Endometrium (tissue), 2 donors: ENCODE results near the gene FGFR1OP2.
A peak's percentile ranks its signal among the peaks of the same experiment; 100 is the strongest.
"Not testable (repeated sequence)": the region's sequence is repeated elsewhere in the genome, so short reads cannot be mapped to it uniquely, and the experiment has no call there.

Experiments used
- FAIRE-seq: peaks from 2 replicates; lab custom pipeline; 2012; peaks lifted over from hg19 to GRCh38; lab: Jason Lieb, UNC
- donor health status: control.
- donor health status: control.

The FGFR1OP2 gene

DNA sequence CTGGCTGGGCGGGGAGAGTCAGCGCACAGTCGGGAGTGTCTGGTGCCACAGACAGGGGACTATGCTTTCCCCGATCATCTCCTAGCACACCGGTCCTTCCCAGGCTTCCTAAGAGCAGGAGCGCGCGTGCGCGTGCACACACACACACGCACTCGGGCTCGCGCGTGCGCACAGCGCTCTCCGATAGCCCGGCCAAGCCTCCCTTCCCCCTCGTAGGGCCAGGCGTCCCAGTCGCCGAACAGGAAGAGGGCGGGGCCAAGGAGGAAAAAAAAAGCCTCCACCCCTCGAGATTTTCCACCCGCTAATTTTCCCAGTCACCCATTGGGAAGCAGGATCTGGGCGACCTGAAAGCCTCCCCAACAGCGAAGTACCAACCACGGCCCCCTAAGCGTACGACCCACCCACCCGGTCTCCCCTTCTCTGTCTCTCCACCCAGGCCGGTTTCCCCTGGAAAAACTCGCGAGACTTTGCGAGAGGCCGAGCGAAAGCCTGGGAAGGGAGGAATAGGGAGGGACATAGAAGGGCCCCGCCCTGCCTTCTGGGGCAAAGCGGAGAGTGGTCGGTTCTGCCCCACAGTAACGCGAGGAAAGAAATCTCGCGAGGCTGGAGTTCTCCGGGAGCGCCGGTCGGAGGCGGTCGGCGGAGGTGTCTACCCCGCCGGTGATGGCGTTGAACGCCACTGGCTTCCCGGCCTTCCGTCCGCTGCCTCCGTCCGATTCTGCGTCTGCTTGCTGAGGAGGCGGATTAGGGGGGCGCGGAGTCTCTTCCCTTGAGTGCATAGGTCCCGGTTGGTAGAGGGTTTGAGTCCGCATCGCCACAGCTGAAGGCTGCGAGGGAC is at the start of gene FGFR1OP2, which contains the start of gene INTS13:
FGFR1OP2 (plus strand) TSS at position 608 of the 838 bp plus-strand sequence. CDS start 15,689 bp downstream, outside the sequence.
INTS13 (minus strand) TSS at position 119 of the 838 bp plus-strand sequence. CDS start 1,178 bp downstream, outside the sequence.
- FAIRE-seq, result peak; percentile 82

DNA sequence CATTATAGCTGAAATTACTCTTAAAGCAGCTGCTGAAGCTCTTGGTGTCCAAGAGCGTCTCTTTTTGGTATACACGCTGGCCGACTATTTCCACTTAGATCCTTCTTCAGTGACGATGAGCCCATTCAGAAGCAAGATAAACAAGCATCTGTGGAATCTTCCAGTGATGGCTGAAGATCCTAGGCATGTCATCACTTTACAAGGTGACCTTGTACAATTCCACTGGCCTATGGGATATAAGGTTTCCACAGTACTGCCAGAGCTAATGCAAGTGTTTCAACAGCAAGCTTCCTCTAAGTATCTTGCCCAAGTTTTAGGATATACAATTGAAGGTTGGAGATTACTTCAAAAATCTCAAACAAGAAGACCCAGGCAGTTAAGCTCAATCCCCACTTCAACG is 47.5 kb upstream of the FGFR1OP2 start:
- FAIRE-seq, result no peak

DNA sequence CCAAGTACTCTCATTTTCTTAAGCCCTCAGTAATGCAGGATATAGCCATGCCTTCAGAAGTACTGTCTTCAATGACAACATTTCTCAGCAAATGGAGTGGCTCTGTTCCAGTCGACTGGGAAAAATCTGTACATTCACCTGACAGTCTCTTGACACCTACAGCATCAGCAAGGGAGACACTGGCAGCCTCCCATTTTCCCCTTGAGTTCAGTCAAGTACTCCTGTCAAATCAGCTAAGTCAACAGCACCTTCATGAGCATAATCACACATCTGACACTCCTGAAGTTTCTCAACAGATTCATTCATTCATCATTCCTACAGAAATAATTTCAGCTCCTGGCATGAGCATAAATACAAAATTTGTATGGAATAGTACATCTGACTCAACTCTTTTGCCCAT is 46.6 kb upstream of the FGFR1OP2 start:
- no peak for FAIRE-seq

DNA sequence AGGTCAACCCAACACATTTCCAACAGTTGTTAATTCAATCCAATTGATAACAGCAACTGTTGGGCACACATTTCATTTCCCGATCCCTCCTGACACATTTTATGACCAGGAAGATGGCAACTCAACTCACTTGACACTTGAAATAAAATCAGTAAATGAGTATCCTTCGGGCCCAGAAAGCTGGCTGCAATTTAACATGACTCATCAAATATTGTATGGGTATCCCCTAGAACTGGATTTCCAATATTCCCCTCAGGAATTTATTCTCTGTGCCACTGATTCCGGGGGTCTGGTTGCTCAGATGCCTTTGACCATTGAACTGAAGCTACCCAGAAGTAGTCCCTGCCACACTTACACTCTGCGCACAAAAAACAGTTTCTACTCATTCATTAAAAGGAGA is 42.6 kb upstream of the FGFR1OP2 start:
- no peak for FAIRE-seq

DNA sequence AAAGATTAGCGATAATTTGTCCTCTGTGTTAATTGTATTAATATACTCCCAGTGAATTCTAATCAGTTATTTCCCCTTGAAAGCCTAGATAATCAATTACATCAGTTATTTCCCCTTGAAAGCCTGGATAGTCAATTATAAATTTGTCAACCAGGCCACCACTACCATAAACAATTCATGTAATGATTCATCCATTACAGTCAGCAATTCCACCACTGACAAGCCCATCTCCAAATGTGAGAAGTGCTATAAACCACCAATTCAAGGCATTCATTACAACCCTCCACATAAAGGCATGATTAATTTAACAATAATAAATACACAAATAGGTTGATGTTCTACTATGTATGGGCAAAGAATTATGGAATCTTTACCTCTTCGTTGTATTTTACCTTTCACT is 41.4 kb upstream of the FGFR1OP2 start:
- FAIRE-seq, result no peak

DNA sequence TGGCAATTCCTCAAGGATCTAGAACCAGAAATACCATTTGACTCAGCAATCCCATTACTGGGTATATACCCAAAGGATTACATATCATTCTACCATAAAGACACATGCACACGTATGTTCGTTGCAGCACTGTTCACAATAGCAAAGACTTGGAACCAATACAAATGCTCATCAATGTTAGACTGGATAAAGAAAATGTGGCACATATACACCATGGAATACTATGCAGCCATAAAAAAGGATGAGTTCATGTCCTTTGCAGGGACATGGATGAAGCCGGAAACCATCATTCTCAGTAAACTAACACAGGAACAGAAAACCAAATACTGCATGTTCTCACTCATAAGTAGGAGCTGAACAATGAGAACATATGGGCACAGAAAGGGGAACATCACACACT is 34.9 kb upstream of the FGFR1OP2 start:
- FAIRE-seq, result not testable (repeated sequence)

DNA sequence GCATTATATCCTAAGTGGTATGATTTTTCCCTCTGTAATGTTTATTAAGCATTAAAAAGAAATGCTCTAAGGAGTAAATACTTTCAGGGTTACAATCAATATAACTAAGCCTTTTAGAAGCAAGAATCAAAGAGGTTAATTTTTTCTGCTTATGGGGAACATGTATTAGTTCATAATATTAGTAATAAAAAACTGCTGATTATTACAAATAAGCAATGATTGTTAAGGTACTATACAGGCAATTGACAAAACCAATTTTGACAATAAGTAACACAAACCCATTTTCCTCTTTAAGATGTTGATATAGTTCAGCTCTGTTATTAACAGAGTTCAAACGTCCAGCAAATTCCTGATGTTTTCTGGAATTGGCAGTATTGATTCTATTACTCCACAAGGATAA is 32.2 kb upstream of the FGFR1OP2 start:
- FAIRE-seq, result no peak

DNA sequence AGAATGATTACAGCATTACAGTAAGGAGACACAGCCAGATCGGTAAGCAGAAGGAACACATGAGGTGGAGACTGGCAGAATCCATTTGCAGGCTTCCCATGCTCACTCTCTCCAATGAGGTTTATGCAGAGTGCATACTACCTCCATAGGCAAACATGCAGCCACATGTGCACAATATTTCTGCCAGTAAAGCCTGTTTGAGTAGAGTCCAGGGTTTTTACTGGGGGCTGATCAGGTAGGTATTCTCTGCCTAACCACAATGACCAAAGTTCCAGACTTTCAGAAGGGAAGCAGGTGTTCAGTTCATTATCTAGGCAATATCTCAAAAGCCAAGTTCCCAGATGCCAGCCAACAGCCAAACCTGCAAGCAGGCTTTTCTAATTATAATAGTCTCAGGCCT is 31.6 kb upstream of the FGFR1OP2 start:
- FAIRE-seq, result no peak

DNA sequence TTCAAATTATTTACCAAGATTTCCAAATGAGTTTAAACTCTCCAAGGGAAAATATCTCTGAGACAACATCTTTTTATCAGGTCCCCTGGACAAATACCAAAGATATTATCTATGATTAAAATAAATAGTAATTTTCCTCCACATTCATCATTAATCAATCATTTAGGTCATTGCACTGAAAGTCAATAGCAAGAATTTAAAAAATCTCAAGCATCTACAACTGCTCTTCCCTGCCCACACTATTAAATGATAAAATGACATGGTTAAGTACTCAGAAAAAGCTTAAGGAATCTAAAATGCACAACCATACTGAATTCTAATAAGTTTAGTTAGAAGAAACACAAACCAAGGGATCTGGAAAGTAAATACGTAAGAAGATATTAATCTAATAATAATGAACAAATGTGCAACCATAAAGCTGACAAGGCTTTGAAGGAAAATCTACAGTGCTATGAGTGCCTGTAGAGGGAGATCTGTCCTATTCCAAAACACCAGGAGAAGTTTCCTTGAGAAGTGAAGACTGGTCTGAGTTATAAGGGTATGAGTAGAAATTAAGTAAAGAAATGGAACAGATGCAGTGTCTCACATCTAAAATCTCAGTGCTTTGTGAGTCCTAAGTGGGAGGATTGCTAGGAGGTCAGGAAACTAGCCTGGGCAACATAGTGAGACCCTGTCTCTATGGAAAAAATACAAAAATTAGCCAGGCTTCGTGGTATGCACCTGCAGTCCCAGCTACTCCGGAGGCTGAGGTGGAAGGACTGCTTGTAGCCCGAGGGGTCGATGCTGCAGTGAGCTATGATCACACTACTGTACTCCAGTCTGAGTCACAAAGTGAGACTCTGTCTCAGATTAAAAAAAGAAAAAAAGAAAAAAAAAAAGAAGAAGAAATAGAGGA is 19.7 kb upstream of the FGFR1OP2 start:
- peak; percentile 43 for FAIRE-seq

DNA sequence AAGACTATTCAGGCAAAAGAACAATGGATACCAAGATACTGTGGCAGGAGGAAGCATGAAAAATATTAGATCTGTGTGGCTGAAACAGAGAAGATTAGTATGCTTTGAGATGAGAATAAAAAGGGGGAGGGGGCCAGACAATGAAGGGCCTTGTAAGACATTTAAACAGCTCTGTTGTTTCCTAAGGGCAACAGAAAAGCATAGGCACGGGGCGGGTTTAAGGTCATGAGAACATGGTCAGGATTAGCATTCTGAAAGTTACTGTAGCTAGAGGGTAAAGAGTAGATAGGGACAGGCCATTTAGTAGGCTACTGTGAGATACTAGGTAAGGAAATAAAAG is 19.1 kb upstream of the FGFR1OP2 start:
- FAIRE-seq, result no peak

DNA sequence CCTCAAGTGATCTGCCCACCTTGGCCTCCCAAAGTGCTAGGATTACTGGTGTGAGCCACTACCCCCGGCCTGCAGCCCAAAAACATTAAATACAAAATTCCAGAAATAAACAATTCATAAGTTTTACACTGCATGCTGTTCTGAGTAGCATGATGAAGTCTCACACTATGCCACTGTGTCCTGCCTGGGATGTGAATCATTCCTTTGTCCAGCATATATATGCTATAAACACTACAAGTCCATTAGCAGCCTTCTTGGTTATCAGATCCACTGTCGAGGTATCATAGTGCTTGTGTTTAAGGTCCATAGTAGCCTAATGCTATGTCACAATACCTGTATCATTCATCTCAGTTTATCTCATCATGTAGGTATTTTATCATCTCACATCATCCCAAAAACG is 16.4 kb upstream of the FGFR1OP2 start:
- no peak for FAIRE-seq

DNA sequence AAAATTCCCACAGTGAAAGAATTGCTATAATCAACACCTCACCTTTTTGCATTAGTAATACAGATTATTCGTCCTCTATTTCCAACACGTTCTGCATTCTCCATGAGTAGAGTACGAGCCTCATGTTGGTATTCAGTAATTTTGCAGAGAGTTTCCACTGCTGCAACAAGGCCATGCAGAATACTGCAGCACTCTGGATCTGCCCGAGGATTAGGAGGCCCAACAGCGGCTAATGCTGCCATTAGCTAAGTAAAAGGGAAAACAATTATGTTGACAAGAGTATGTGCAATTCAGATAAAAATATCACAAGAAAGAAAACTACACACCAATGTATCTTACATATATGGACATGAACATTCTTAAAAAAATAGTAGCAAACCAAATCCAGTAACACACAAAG is 9.6 kb upstream of the FGFR1OP2 start:
- no peak for FAIRE-seq

DNA sequence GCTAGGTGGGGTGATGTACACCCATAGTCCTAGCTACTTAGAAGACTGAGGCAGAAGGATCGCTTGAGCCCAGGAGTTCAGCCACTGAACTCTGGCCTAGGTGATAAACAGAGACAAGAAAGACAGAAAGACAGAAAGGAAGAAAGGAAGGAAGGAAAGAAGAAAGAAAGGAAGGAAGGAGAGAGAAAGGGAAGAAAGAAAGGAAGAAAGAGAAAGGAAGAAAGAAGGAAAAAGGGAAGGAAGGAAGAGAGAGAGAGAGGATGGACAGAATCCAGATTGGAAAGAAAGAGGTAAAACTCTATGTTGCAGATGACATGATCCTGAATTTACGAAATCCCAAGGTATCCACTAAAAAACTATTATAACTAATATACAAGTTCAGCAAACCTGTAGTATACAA is 8.7 kb upstream of the FGFR1OP2 start:
- no peak for FAIRE-seq

DNA sequence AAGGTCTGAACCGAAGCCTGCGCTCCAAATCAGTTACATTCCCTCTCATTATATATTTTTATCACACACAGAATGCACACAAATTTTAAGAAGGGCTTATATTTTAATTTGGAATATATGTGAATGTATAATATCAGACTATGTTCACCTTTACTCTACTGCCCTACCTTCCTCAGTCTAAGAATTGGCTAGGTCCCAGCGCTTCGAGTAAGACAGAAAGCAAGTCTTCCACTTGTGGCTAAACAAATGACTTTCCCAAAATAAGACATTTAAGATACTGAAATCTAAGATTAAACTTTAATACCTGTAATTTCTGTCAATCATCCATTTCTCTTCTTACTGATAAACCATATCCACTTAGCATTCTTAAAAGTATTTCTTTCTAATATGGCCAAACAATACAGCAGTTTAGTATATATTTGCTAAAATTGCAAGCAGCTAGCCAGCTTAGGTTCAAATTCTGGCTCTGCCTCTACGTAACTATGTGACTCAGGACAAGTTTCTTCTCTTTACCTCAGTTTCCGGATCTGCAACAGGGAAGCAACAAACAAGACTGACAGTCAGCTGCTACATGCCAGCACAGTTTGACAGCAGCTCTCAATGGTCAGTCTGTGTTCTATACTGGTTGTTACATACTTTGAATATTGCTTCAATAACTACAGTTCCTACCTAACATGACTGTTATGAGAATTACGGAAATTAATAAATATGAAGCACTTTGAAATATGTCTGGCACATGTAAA is 2.5 kb upstream of the FGFR1OP2 start:
- FAIRE-seq, result no peak

DNA sequence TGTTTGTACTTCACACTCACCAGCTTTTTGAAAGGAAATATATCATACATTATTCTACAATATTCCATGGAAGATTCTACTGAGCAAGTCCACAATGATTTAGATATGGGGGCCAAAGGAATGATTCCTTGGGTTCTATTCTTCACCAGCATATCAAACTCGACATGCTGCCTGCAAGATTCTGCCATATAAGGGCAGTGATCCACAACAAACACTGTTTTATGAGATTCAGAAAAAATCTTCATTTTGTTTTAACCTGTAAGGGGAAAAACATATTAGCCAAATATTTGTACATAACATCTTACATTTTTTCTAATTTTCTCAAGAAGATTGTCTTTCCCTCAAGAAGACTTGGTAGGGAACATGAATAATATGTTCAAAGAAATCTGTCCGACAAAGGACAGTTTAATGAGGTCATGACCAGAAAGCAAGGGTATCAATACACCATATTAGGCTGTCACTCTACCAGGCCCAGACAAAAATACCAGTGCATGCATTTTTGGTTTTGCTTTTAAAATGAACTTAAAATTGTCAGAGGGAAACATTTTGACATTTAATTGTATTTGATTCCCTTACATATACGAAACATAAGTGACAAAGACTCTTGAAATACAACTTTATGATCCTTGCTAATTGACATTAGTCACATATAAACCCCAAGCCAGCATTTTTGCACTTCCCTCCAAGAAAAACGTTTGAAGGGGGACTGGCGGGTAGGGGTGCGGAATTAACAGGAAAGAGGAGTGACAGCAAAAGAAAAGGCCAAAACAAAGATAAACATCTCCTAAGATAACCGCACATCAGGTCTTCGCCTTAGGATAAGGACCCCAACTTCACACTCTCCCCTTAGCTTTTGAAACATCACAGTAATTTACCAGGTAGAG is 1.5 kb upstream of the FGFR1OP2 start:
- no peak for FAIRE-seq

DNA sequence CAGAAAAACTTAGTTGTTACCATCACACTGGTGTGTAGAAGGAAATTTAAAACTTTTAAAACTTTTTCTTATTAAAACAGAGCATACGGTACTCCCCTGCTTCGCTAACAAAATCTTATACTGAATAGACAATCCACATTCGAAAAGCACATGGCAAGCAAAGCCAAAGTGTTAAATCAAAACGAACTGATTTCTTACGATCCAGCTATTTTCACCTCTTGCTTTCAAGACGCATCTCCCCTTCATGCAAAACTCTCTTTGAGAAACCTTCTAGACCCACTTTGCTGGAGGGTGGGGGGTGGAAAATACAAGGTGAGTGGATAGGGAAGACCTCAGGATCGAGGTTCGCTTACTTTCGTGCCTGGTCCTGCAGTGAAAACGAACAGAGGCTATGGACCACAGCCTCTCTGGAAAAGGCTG is 817 bp upstream of the FGFR1OP2 start:
- FAIRE-seq, result no peak

DNA sequence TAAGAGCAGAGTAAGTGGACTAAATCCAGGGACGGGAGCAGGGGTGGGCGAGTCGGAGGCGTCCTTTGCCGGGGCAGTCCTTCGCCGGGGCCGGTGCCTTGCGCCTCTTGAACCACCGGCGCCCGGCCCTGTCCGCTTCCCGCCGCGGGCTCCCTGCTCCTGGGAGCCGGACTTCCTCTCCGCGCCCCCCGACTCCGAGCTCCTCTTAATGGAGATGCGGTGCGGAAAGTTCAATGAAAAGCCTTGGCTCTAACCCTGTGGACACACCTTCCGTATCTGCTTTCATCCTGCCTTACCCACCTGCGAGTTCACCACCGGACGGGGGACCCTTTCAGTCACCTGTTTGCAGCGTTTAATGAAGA is 412 bp downstream of the FGFR1OP2 start:
- no peak for FAIRE-seq

DNA sequence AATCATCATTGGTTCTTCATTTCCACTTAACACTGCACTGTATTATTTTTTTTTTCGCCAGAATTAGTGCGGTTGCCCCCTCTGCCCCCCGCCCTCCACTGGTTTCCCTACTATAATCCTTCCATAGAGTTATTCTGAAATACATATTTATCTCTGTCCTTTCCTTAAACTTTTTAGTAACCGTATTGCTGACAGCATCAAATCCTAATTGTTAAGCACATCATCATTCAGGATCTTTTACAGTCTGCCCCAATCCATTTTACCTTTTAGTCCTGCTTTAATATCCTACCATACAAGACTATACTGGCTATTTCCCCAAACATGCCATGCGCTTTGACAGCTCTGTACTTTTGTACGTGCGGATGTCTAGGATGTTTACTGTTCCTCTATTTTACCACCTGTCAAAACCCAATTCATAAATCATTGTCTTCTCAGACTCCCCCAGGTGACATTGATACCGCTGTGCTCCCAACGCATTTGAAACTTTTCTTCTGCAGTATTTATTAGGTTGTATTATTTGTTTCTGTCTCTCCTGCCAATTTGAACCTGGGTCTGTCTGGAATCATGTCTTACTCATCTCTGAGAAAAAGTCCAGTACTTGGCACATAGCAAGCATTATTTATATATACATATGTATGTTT is 1.0 kb downstream of the FGFR1OP2 start:
- no peak for FAIRE-seq

DNA sequence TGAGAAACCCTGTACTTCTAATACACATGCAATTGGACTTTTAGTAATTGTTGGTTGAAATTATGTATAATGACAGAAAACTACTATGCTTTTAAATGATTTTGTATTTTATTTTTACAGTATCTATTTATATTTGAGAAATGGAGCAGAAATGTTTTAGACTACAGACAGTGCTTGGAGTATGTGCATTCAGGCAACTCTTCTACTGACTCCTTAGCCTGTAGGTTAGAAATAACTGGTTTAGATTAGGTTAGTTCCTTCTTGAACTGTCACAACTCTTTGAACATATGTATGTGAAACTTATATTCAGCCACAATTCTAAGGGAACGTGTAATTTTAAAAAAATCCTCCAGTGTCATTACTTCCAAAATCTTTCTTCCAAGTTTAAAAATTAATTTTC is 1.7 kb downstream of the FGFR1OP2 start:
- no peak for FAIRE-seq

DNA sequence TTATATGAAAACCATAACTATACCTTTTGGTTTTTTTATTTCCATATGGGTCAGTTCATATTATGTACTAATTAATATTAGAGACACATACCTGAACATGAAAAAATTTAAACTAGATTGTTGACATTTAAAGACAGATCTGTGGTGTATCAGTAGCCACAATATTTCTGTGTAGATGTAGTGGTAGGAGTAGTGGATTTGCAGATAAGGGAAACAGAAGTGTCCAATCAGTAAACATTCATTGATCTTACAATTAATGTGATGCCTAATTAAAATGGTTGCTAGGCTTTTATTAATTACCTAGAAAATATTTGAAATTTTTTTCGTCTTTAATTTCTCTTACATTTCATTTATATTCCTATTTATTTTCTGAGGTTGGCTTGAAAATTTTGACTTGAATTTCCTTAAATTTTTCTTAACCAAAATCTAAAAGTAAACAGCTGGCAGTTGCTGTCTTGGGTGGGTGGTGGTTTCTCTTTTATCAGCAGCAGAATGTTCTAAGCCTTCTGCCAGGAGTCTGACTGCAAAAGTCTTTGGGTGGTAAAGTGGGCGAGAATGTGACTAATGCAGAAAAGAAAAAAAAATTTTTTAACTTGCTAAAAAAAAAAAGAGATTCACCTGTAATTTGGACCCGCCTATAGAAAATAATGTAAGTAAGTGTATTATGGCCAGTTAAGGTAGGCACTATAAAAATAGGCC is 2.4 kb downstream of the FGFR1OP2 start:
- FAIRE-seq, result no peak
